GM18498 (cell line): ENCODE results near the gene GPR108.

Experiments used
- ATAC-seq: cut with Tn5 transposase; IDR thresholded peaks from one replicate; pipeline ENCODE4 v1.9.1; 2021; ENCODE audit warnings: mild to moderate bottlenecking, moderate library complexity; ENCODE audit not compliant: unreplicated experiment

The GPR108 gene

DNA sequence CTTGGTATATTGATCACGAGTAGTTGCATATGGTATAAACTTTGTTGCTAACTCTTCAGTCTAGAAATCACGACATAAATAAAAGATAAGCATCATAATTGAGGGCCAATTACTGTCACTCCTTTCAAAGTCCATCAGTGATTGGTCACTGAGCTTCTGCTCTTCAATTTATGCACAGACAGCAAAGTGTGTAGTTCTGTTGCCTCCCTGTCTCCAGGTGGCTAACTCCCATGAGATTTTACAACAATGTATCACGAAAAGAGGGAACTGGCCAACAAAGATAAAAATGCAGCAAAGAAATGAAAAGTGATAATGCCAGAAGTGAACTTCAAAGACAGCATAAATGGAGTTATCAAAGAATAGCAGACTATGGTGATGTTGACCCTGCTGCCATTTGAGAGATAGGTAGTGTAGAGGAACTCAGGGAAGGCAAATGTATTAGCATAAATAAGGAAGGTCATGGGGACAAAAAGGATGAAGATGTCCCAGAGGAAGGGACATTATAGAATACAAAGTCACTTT lies 54.7 kb downstream of the GPR108 start:
- no peak for ATAC-seq

DNA sequence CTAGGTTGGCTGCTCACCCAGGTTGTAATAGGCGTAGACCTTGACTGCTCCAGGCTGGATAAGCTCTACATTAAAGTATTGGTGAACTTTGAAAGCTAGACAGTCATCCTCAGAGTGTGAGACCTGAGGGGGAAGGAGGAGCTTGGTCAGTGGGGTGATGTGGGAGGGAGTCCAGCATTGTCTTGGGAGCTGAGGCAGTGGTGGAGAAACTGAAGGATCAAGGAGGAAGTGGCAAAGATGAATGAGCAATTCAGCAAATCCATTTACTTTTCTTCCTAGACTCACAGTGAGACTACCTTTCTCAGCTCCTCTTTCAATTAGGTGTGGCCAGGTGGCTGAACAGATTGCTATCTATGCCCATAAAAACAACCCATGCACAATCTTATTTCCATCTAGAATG lies 57.2 kb downstream of the GPR108 start:
- ATAC-seq: no peak
